IPS-18c (cell line): ENCODE data around the gene NOXO1.
"Not testable (repeated sequence)": the region's sequence is repeated elsewhere in the genome, so short reads cannot be mapped to it uniquely, and the experiment has no call there.

Experiments
- H3K4me3 ChIP-seq: 2 replicates; pipeline ENCODE4 v1.7.0; 2013; ENCODE audit warnings: low read depth, mild to moderate bottlenecking, low read length, moderate library complexity; ENCODE audit not compliant: insufficient read depth
- H3K9me3 ChIP-seq: one replicate; pipeline ENCODE4 v1.6.1; 2013; ENCODE audit warnings: mild to moderate bottlenecking, low read length, moderate library complexity; ENCODE audit not compliant: control insufficient read depth, insufficient read depth

NOXO1 gene

DNA sequence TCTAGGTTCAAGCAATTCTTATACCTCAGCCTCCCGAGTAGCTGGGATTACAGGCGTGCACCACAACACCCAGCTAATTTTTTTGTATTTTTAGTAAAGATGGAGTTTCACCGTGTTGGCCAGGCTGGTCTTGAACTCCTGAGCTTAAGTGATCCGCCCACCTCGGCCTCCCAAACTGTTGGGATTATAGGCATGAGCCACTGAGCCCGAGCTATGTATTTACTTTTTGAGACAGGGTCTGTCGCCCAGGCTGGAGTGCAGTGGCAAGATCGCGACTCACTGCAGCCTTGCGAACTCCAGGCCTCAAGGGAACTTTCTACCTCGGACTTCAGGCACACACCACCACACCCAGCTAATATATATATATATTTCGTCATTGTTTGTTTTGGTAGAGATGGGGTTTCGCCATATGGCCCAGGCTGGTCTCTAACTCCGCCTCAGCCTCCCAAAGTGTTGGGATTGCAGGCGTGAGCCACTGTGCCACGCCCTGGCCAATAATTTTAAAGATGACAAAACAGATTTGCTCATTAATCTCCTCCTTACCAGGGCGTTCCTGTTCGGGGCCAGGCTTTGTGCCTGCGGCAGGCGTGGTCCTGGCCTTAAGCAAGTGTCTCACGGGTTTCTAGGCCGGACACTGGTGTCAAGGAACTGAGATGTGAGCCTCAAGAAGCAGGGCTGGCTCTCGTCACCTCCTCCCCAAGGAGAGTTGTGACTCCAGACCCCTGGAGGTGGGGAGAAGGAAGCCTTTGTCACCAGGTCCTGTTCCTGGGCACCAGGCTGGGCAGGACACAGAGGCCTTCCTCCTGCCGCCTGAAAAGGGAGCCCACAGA is 34.1 kb upstream of the NOXO1 start:
- Histone ChIP-seq H3K4me3 (no peak overlapping the region), H3K9me3 (peaks cover 2% of the 10 kb centered on the region)

DNA sequence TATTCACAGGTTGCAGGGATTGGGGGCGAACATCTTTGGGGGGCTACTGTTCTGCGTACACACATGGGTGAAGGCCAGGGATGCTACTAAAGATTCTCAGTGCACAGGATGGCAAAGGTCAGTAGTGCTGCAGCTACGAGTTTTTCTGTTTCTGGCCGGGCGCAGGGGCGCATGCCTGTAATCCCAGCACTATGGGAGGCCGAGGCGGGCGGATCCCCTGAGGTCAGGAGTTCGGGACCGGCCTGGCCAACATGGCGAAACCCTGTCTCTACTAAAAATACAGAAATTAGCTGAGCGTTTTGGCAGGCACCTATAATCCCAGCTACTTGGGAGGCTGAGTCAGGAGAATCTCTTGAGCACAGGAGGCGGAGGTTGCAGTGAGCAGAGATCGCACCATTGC is 32.3 kb upstream of the NOXO1 start:
- Histone ChIP-seq H3K4me3 (no peak overlapping the region), H3K9me3 (no peaks in the 10 kb centered on the region)

DNA sequence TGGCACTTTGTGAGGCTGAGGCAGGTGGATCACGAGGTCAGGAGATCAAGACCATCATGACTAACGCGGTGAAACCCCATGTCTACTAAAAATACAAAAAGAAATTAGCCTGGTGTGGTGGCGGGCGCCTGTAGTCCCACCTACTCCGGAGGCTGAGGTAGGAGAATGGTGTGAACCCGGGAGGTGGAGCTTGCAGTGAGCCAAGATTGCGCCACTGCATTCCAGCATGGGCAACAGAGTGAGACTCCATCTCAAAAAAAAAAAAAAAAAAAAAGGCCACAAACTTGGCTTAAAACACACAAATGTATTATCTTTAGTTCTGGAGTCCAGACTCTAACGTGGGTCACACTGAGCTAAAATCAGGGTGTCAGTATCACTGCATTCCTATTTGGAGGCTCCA is 30.5 kb upstream of the NOXO1 start:
- not testable (repeated sequence) for H3K4me3 ChIP-seq, H3K9me3 ChIP-seq

DNA sequence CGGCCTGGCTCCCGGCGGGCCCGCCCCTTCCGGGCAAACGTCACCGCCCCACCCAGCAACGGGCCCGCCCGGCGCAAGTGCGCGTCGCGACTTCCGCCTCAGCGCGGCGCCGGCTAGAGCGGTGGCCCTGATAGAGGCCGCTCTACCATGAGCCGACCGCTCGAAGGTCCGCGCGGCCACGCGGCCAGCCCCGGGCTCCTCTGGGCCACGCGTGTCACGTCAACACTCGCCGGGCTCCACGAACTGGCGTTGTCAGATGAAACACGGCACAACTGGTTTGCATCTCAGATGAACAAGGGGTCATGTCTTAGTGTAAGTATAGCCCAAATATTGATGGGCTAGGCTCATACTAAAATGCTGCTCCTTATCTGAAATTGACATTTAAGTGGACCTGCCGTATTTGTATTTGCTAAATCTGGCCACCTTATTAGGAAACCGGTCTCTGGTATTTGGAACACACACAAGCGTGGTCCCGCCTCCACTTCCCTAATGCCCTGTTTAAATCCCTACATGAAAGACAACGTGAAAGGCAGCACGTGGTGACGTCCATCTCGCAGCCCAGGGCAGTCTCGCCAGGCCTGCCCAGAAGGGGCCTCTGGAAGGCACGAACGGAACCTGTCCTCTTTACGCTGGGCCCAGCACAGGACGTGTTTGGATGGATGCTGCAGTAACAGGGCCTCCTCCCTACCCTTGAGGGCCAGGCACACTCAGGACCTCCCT is 28.7 kb upstream of the NOXO1 start, which contains the start of gene ZNF598:
Gene ZNF598, minus strand, starts transcription at position 31 of the 720 bp plus-strand sequence.
- Histone ChIP-seq H3K4me3 (peak within 1 kb of the TSS; percentile 96), H3K9me3 (no peaks in the 10 kb centered on the region)

DNA sequence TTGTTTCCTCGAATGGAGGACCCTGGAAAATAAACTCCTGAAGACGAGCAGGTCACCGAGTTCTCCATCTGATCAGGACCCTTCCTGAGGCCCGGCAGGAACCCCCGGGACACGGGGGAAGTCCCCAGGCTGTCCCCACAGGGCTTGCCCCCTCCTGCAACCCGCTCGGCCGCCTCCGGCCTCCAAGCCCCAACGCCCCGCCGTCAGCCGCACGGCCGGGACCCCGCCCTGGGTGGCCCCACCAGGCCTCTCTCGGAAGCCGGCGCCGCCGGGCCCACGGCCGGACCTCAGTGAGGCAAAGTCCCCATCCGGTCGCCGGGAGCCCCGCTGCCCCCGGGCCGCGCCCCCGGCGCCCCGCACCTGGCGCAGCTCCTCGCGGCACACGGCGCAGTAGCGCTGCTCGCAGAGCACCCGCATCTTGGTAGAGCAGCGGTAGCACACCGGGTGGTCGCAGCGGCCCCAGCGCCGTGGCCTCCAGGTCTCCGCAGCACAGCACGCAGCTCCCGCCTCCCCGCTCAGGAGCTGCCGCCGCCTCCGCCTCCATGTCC is 28.0 kb upstream of the NOXO1 start:
- H3K9me3 ChIP-seq, result no peaks in the 10 kb centered on the region
- peak overlapping the region; percentile 93 for H3K4me3 ChIP-seq

DNA sequence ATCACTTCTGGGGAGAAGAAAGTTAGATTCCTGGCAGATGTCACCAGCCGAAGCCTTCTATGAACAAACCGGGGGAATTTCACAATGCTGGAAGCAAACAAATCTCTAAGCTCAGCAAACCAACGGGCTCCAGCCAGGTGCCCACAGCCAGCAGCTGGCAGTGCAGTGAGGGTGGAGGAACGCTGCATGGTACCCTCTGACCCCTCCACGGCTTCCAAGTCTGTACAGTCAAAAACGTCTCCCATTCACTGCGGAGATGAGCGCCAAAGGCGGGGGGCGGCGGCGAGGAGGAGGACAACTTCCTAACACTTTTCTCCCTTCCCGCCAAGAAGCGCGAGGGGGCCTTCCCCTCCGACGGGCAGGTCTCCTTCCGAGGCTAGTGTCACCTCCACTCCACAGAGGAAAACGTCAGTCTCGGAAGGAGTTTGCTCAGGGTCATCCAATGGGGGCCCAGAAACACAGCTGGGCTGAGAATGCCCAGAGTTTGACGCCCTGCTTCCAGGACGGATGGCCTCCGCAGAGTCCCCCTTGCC is 27.4 kb upstream of the NOXO1 start:
- no peaks in the 10 kb centered on the region for H3K9me3 ChIP-seq
- peak overlapping the region; percentile 93 for H3K4me3 ChIP-seq

DNA sequence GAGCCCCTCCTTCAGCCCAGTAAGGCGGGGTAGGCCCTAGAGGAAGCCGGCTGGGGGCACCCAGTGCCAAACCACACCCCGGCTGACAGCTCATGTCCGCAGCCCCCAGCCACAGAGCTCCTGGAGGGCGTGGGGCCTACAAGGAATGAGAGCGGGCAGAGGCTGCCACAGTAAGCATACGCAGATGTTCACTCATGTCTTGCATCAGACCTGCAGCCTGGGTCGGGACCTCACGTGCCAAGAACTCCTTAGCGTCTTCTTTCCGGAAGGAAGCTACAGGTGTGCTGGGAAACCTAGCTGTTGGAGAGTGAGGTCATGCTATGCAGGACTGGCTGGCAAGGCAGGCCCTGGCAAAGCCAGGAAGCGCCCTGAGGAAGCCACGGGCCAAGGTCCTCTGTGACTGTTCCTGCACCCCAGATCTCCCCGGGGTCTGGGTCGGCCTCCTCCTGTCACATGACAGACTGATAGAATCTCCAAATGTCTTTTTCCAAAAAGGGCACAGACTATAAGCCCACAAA is 26.8 kb upstream of the NOXO1 start:
- H3K9me3 ChIP-seq, result no peaks in the 10 kb centered on the region
- H3K4me3 ChIP-seq, result peak overlapping the region; percentile 15

DNA sequence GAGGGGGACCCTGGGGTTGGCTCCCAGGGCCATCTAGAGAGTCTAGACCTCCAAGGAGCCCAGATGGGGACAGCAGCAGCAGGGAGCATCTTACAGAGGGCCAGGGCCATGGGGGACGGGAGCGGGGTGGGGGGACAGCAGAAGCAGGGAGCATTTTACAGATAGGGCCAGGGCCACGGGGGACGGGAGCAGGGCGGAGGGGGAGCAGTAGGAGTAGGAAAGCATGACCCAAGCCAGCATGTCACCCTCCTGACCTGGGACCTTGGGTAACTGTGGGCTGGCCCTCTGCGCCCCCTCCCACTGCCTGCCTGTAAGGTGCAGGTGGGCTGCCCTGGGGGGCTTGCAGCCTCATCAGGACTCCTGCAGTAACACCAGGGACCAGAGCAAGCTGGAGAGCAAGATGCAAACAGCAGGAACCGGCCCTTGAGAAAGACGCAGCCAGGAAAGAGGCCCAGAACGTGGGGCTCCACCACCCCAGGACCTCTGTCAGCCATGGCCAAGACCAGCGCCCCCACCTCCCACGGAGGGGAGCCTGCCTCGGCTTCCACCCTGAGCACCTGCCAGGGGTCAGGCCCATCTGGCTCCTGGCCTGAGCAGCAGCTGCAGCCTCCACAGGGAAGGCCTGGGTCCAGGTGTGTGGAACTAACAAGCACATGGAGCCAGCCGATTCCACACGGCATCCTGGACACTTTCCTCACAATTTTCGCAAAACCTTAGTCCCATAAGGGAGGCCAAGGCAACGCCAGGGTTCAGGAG is 26.0 kb upstream of the NOXO1 start:
- no peaks in the 10 kb centered on the region for H3K9me3 ChIP-seq
- H3K4me3 ChIP-seq, result peak overlapping the region; percentile 15

DNA sequence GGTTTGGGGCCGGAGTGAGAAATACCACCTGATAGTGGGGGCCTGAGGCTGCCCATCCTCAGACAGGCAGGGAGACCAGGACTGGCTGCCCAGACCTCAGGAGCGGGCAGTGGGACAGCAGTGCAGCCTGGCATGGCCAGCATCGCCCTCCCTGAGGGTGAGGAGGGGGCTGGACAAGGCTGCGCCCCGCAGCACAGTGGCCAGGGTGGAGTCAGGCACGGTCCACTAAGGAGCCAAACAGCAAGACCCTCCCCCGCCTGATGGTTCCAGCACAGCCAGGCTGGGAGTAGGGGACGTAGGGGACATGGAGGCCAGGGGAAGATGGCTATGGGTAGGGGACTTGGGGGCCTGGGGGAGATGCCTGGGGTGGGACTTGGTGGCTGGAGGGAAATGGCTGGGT is 25.0 kb upstream of the NOXO1 start:
- H3K4me3 ChIP-seq, result no peak overlapping the region
- no peaks in the 10 kb centered on the region for H3K9me3 ChIP-seq

DNA sequence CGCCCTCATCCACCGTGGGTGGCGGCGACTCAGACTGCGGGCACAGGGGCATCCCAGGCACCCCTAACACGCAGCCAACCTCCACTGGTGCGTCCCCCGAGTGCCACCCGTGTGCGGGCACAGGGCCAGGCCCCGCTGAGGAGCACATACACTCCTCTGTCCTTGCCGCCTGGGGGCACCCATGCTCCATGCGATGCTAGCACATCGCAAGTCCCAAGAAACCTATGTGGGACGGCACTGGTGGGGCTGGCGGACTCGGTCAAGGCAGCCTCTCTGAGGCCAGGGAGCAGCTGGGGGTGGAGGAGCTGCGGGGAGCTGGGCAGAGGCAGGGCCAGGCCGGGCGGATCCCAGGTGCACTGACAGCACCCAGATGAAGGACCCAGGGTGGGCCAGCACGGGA is 24.4 kb upstream of the NOXO1 start:
- Histone ChIP-seq H3K9me3 (no peaks in the 10 kb centered on the region), H3K4me3 (no peak overlapping the region)

DNA sequence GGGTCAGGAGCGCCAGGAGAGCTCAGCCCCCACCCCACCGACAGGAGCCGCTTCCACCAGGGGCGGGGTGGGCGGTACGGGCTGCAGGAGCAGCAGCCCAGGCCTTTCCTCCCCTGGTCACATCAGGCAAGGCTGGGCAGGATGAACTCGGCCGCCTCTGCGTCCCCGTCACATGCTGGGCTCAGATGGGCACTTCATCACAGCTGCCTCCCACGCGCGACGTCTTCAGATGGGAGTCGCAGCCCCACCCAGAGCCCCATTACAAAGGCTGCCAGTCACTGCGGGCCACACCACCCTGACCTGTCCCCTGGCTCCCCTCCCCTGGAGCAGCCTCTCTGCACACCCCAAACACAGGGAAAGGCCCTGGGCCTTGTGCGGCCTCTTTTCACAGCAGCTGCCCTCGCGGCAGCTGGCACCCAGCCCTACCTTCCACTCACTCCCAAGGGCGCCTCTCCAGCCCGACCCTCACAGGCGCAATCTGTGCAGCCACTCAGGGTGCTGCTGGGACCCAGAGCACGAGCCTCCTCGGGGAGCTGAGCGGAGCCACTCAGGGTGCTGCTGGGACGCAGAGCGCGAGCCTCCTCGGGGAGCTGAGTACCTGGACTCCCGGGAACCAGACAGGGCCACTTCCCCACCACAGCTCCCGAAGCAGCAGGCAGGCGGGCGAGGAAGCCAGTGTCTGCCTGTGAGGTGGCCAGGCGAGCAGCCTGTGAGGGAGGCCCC is 23.7 kb upstream of the NOXO1 start:
- Histone ChIP-seq H3K9me3 (no peaks in the 10 kb centered on the region), H3K4me3 (no peak overlapping the region)

DNA sequence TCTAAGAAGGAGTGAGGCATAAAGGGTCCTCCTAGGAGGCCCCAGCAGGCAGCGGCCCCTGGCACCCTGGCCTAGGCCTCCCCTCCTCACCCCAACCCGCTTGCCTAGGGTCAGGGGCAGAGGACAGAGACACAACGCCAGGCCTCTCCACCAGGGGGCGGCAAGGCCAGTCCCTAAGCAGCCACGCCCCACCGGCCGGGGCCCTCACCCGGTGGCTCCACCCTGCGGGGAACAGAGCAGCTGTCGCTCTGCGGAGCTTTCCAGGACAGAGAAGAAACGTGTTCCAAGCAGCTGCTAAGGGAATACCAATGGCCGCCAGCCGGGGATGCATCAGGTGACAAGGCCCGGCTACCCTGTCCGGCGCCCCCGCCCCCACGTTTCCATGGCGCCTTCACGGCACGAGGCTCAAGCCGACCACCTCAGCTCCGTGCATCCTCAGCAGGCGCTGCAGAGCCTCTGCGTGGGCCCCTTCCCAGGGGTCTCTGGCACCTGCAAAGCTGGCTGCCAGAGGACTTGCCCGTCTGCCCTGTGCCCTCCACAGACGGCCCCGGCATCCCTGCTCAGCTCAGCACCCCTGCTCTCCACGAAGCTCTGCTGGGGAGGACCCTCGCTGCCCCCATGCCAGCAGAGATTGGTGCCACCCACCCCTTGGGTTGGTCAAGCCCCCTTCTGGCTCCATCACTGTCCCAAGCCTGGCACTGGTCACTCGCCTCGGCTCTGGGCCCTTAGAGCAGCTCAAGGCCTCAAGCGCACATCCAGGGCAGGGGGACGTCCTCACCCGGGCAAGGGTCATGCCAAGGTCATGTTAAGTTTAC is 22.8 kb upstream of the NOXO1 start:
- peak overlapping the region; percentile 6; the same call in 1 of the 2 replicates for H3K4me3 ChIP-seq

DNA sequence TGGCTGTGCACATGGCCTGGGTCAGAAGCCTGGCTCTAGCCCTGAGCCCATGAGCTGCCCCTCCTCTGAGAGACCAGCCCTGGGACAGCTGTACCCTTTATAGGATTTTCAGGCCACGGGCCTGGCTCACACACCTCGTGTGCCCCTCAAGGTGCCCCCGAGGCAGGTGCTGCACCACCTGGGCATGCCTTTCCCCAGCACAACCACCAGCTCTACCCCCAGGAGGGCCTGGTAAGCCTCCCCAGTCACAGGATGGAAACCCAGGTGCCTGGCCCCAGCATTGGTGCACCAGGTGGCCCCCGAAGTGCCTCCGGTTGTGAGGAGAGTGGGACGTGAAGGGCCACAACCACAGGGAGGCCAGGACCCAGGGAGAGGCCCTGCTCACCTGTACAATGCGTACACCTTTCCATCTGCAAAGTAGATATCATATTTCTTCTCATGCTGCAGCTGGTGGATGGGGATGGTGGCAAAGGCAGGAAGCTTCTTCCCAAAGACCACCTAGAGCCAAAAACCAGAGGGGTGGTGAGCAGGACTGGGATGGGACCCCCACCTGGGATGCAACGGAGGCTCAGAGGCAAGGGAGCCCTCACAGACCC is 22.1 kb upstream of the NOXO1 start:
- Histone ChIP-seq H3K4me3 (no peak overlapping the region), H3K9me3 (no peaks in the 10 kb centered on the region)

More for the DNA sequence above, 22.8 kb upstream of the NOXO1 start:
- H3K9me3 ChIP-seq, result no peaks in the 10 kb centered on the region

DNA sequence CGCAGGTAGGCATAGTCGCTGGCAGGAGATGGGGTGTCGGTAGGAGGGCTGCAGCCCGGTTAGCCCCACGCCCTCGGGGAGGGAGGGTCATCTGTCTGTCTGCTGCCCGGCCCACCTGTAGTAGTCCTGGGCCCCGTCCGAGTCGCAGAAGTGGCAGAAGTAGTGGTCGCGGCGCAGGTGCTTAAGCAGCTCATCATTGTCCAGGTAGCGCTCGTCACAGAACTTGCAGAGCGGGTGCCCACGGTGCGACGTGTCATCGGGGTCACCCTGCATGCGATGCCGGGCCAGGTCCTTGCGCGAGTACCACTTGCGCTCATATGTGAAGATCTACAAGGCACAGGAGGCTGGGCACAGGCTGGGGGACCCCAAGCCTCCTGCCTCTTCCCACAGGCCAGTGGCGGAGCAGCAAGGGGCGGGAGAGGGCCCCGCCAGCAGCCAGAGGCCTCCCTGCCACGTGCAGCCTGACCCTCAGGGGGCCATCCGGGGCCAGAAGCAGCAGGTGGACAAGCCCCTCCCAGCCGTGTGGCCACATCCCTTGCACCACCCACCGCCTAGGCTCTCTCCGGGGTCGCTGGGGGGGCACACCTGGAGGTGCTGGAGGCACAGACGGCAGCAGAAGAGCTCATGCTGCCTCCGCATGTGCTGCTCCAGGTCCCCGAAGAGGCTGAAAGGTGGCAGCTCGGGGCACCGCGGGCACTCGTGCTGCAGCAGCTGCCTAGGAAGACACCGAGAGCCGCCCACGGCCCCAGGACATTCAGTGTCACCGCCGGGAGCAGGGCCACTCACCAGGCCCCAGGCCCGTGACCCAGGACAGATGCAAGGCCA is 21.3 kb upstream of the NOXO1 start:
- no peak overlapping the region for H3K4me3 ChIP-seq
- H3K9me3 ChIP-seq, result no peaks in the 10 kb centered on the region
